Neural progenitor cell (in vitro differentiated cells): ENCODE results near the gene ZNF619. TPM values are rescaled to one million over a fixed set of nuclear protein-coding genes. Genes with fewer than 3 reads are reported as not detected.

Source experiments
- DNase-seq: peaks from one replicate; pipeline ENCODE4 v3.0.0-alpha.2; 2016; ENCODE audit warnings: low spot score
- H2AFZ ChIP-seq: fragments of 200-600 bp; sonication (generic); replicated peaks from 2 replicates; pipeline ENCODE4 v1.6.1; 2016; ENCODE audit warnings: antibody characterized with exemption
- H3F3A ChIP-seq: fragments of 200-600 bp; sonication (generic); 2 replicates; pipeline ENCODE4 v1.6.1; 2016; ENCODE audit warnings: antibody characterized with exemption, low read depth
- H3K27ac ChIP-seq: fragments of 200-600 bp; sonication (generic); 2 replicates; pipeline ENCODE4 v1.5.1; 2016; ENCODE audit warnings: mild to moderate bottlenecking
- H3K27me3 ChIP-seq: fragments of 200-600 bp; sonication (generic); 2 replicates; pipeline ENCODE4 v1.6.1; 2016; ENCODE audit warnings: mild to moderate bottlenecking, moderate library complexity
- H3K36me3 ChIP-seq: fragments of 200-600 bp; sonication (generic); 2 replicates; pipeline ENCODE4 v1.5.1; 2016
- H3K4me1 ChIP-seq: fragments of 200-600 bp; sonication (generic); 2 replicates; pipeline ENCODE4 v1.6.1; 2016; ENCODE audit warnings: mixed run types
- H3K4me2 ChIP-seq: fragments of 200-600 bp; sonication (generic); 2 replicates; pipeline ENCODE4 v1.6.1; 2016
- H3K4me3 ChIP-seq: fragments of 200-600 bp; sonication (generic); 2 replicates; pipeline ENCODE4 v1.5.1; 2016
- H3K79me2 ChIP-seq: fragments of 200-600 bp; sonication (generic); 2 replicates; pipeline ENCODE4 v1.6.1; 2016; ENCODE audit warnings: low read depth
- H3K9ac ChIP-seq: fragments of 200-600 bp; sonication (generic); 2 replicates; pipeline ENCODE4 v1.6.1; 2016
- H3K9me3 ChIP-seq: fragments of 200-600 bp; sonication (generic); 2 replicates; pipeline ENCODE4 v1.5.1; 2016; ENCODE audit warnings: low read depth
- H4K20me1 ChIP-seq: fragments of 200-600 bp; sonication (generic); 2 replicates; pipeline ENCODE4 v1.6.1; 2016; ENCODE audit warnings: low read depth
- H3K27ac Mint-ChIP-seq: 3 replicates; pipeline ENCODE4 v1.8.0; 2021; ENCODE audit warnings: mixed read lengths
- H3K27me3 Mint-ChIP-seq: 2 replicates; pipeline ENCODE4 v1.8.0; 2022; ENCODE audit warnings: low read depth, mild to moderate bottlenecking, inconsistent platforms, moderate library complexity, mixed read lengths; ENCODE audit not compliant: insufficient read depth
- H3K36me3 Mint-ChIP-seq: 3 replicates; pipeline ENCODE4 v1.8.0; 2021; ENCODE audit warnings: mixed read lengths
- H3K4me1 Mint-ChIP-seq: 3 replicates; pipeline ENCODE4 v1.8.0; 2021; ENCODE audit warnings: mixed read lengths
- H3K4me3 Mint-ChIP-seq: 3 replicates; pipeline ENCODE4 v1.8.0; 2021; ENCODE audit warnings: mild to moderate bottlenecking, moderate library complexity, mixed read lengths
- H3K9me3 Mint-ChIP-seq: 3 replicates; pipeline ENCODE4 v1.8.0; 2020; ENCODE audit warnings: mixed read lengths
- CTCF ChIP-seq: fragments of 200-600 bp; sonication (generic); IDR thresholded peaks from 2 replicates; pipeline ENCODE4 v1.5.1; 2017; ENCODE audit warnings: antibody characterized with exemption, mild to moderate bottlenecking
- EZH2 ChIP-seq: fragments of 200-600 bp; sonication (generic); IDR thresholded peaks from 2 replicates; pipeline ENCODE4 v1.6.1; 2017; ENCODE audit warnings: antibody characterized with exemption, mild to moderate bottlenecking, moderate library complexity
- EZH2phosphoT487 ChIP-seq: fragments of 200-600 bp; sonication (generic); IDR thresholded peaks from 2 replicates; pipeline ENCODE4 v1.6.1; 2017; ENCODE audit warnings: antibody characterized with exemption
- total RNA-seq: library from RNA; depleted of rRNA; stranded (reverse); fragments of >200 nt; gene quantifications from 2 replicates; pipeline ENCODE4 v1.2.3, GENCODE V29; 2015; ENCODE audit warnings: low replicate concordance

Gene ZNF619
- total RNA-seq, 1 donor from 2014 or later = 11.4 TPM

- H3K27me3 ChIP-seq = no peaks in the 10 kb centered on the region
- H3K79me2 ChIP-seq = no peaks in the 10 kb centered on the region
- no peak for DNase-seq
- peaks cover 2% of the 10 kb centered on the region for H3K4me1 Mint-ChIP-seq
- no peak overlapping the region for H3K9ac ChIP-seq
- TF ChIP-seq EZH2phosphoT487 (no peak), EZH2 (no peak), CTCF (no peak)
- H4K20me1 ChIP-seq = no peaks in the 10 kb centered on the region
- H3F3A ChIP-seq = peaks cover 6% of the 10 kb centered on the region
- no peak overlapping the region for H3K4me3 ChIP-seq
- H3K9me3 ChIP-seq = no peaks in the 10 kb centered on the region
- H3K27me3 Mint-ChIP-seq = no peaks in the 10 kb centered on the region
- no peak overlapping the region for H3K27ac Mint-ChIP-seq
- peaks cover 8% of the 10 kb centered on the region for H3K4me1 ChIP-seq
- H3K4me2 ChIP-seq = no peak overlapping the region
- H2AFZ ChIP-seq = no peak overlapping the region
- no peak overlapping the region for H3K4me3 Mint-ChIP-seq
- no peaks in the 10 kb centered on the region for H3K36me3 ChIP-seq
- no peak overlapping the region for H3K27ac ChIP-seq
- H3K36me3 Mint-ChIP-seq = no peaks in the 10 kb centered on the region
- H3K9me3 Mint-ChIP-seq = no peaks in the 10 kb centered on the region
These were observed 31.9 kb upstream of the ZNF619 start for GRCh38 chr3:40445062-40445461.

DNA sequence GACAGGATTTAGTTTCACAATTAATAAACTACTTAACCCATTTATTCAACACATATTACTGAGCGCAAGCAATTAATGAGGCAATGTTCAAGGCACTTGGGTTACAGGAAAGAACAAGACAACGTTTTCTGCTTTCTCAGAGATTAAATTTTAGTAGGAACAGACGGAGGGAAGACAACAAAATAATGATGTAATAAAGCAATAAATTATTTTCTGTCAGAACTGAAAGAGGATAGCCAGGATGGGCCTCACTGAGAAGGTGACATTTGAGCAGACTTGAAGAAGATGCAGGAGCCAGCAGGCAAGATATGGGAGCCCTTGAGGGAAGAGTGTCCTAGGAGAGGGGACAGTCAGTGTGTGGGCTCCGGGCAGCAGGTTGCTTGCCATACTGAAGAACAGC is 31.0 kb upstream of the ZNF619 start:
- DNase-seq = no peak
- Histone ChIP-seq H4K20me1 (no peaks in the 10 kb centered on the region), H3K27me3 (no peaks in the 10 kb centered on the region), H3K4me1 (peaks cover 8% of the 10 kb centered on the region), H3K27ac (no peak overlapping the region), H3F3A (peaks cover 6% of the 10 kb centered on the region), H2AFZ (no peak overlapping the region), H3K79me2 (no peaks in the 10 kb centered on the region), H3K36me3 (no peaks in the 10 kb centered on the region), H3K4me3 (no peak overlapping the region), H3K9ac (no peak overlapping the region), H3K9me3 (no peaks in the 10 kb centered on the region), H3K4me2 (no peak overlapping the region)
- no peak overlapping the region for H3K27ac Mint-ChIP-seq
- peaks cover 2% of the 10 kb centered on the region for H3K4me1 Mint-ChIP-seq
- TF ChIP-seq CTCF (no peak), EZH2 (no peak), EZH2phosphoT487 (no peak)
- no peaks in the 10 kb centered on the region for H3K27me3 Mint-ChIP-seq
- H3K4me3 Mint-ChIP-seq = no peak overlapping the region
- no peaks in the 10 kb centered on the region for H3K9me3 Mint-ChIP-seq
- no peaks in the 10 kb centered on the region for H3K36me3 Mint-ChIP-seq

DNA sequence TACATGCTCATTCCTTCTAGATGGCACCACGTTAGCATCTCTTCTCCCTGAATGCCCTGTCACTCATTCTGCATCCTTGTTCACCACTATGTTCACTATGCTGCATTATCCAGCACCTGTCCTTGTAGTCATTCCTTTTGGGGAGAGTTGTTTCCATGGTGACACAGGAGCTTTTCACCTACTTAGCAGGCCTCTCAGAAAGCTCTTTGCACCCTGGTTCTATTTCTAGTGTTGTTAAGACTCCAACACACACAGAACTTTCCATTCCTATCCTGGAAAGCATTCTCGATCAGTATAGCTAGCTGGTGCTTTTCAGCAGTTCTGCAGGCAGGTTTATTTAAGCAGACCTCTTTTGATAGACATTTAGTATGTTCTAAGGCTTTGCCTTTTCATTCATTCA is 26.5 kb upstream of the ZNF619 start:
- no peaks in the 10 kb centered on the region for H3K79me2 ChIP-seq
- no peak overlapping the region for H3K27ac ChIP-seq
- Mint-ChIP-seq H3K9me3 (no peaks in the 10 kb centered on the region), H3K36me3 (no peaks in the 10 kb centered on the region), H3K27me3 (no peaks in the 10 kb centered on the region), H3K4me3 (no peak overlapping the region), H3K27ac (no peak overlapping the region), H3K4me1 (peaks cover 19% of the 10 kb centered on the region)
- no peaks in the 10 kb centered on the region for H3K36me3 ChIP-seq
- H2AFZ ChIP-seq = no peak overlapping the region
- no peak overlapping the region for H3K9ac ChIP-seq
- TF ChIP-seq CTCF = no peak
- no peak for TF ChIP-seq EZH2phosphoT487
- TF ChIP-seq EZH2 = no peak
- no peak overlapping the region for H3K4me2 ChIP-seq
- H4K20me1 ChIP-seq = no peaks in the 10 kb centered on the region
- H3K27me3 ChIP-seq = no peaks in the 10 kb centered on the region
- H3K9me3 ChIP-seq = no peaks in the 10 kb centered on the region
- H3F3A ChIP-seq = peaks cover 17% of the 10 kb centered on the region
- DNase-seq = no peak
- H3K4me1 ChIP-seq = peaks cover 8% of the 10 kb centered on the region
- no peak overlapping the region for H3K4me3 ChIP-seq

DNA sequence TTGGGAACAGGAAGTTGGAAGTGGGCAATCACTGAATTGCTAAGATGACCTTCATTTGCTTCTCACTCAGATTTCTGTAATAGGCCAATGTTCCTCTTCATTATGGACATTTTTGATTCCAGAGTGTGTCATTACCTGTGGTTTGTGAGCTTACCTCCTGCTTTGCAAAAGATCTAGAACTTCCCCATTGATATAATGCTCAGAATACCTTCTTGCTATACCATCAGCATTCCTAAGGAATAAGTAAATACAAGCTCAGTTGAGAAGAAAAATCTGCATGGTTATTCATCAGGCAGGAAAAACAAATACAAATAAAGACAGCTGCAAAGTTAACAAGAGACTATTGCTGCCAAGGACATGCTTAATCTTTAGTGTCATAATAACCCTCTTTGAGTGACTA is 25.4 kb upstream of the ZNF619 start:
- TF ChIP-seq EZH2phosphoT487 = no peak
- no peak for TF ChIP-seq CTCF
- no peak for TF ChIP-seq EZH2
- no peaks in the 10 kb centered on the region for H3K36me3 Mint-ChIP-seq
- no peaks in the 10 kb centered on the region for H3K36me3 ChIP-seq
- peaks cover 14% of the 10 kb centered on the region for H3F3A ChIP-seq
- peaks cover 24% of the 10 kb centered on the region for H3K4me1 Mint-ChIP-seq
- H3K4me3 Mint-ChIP-seq = peak overlapping the region; percentile 92
- H3K4me1 ChIP-seq = peaks cover 5% of the 10 kb centered on the region
- no peaks in the 10 kb centered on the region for H3K9me3 Mint-ChIP-seq
- H4K20me1 ChIP-seq = no peaks in the 10 kb centered on the region
- H3K9ac ChIP-seq = no peak overlapping the region
- H3K27ac ChIP-seq = no peak overlapping the region
- H3K27me3 Mint-ChIP-seq = no peaks in the 10 kb centered on the region
- H3K27me3 ChIP-seq = no peaks in the 10 kb centered on the region
- H2AFZ ChIP-seq = no peak overlapping the region
- no peak overlapping the region for H3K4me3 ChIP-seq
- peak overlapping the region; percentile 82 for H3K4me2 ChIP-seq
- no peak overlapping the region for H3K27ac Mint-ChIP-seq
- H3K79me2 ChIP-seq = peaks cover 4% of the 10 kb centered on the region
- H3K9me3 ChIP-seq = no peaks in the 10 kb centered on the region
- DNase-seq = no peak
